IMR-90 (cell line): ENCODE measurements around the gene AGBL1. TPM values are rescaled to one million over a fixed set of nuclear protein-coding genes. Genes with fewer than 3 reads are reported as not detected.

Experiments used
- ATAC-seq: fragments of 200-7000 bp; cut with Tn5 transposase; 2 replicates; pipeline ENCODE4 v1.9.1; 2020; ENCODE audit warnings: low read depth, mild to moderate bottlenecking, moderate library complexity
- BruUV-seq: library from RNA; stranded (reverse); fragments of 400-500 nt; replicated peaks from 2 replicates; lab custom pipeline; 2021; lab: Mats Ljungman, UMichigan
- CTCF ChIA-PET: fragments of 300-600 bp; formaldehyde crosslinking; extraction: SDS; loops from one replicate; lab custom pipeline; 2021; ENCODE audit warnings: antibody characterized with exemption; lab: Yijun Ruan, JAX
- POLR2A ChIA-PET: fragments of 300-600 bp; sonication (Branson Sonifier 250); formaldehyde crosslinking; loops from one replicate; lab custom pipeline; 2022; ENCODE audit warnings: antibody characterized with exemption; ENCODE audit not compliant: unreplicated experiment; lab: Charles Lee
- DNase-seq: peaks from one replicate; pipeline ENCODE4 v3.0.0; 2013
- H2AFZ ChIP-seq: replicated peaks from 2 replicates; pipeline ENCODE3; 2013; ENCODE audit warnings: low read length, mild to moderate bottlenecking; ENCODE audit not compliant: poor library complexity
- H2AK5ac ChIP-seq: 2 replicates; pipeline ENCODE4 v1.6.1; 2013; ENCODE audit warnings: low read depth, low read length, inconsistent platforms
- H2AK9ac ChIP-seq: replicated peaks from 2 replicates; pipeline ENCODE3; 2013; ENCODE audit warnings: mild to moderate bottlenecking, low read depth, low read length, moderate library complexity; ENCODE audit not compliant: poor library complexity
- H2BK120ac ChIP-seq: 2 replicates; pipeline ENCODE4 v1.6.1; 2013; ENCODE audit warnings: low read depth, low read length, inconsistent platforms
- H2BK15ac ChIP-seq: 3 replicates; pipeline ENCODE4 v1.6.1; 2013; ENCODE audit warnings: low read depth, low read length, inconsistent platforms
- H2BK20ac ChIP-seq: 2 replicates; pipeline ENCODE4 v1.6.1; 2013; ENCODE audit warnings: low read depth, mild to moderate bottlenecking, inconsistent platforms, low read length, moderate library complexity
- H2BK5ac ChIP-seq: 2 replicates; pipeline ENCODE4 v1.6.1; 2013; ENCODE audit warnings: mild to moderate bottlenecking, low read depth, low read length, inconsistent platforms; ENCODE audit not compliant: poor library complexity, severe bottlenecking
- H3K14ac ChIP-seq: replicated peaks from 2 replicates; pipeline ENCODE4 v1.6.1; 2013; ENCODE audit warnings: low read depth, low read length, inconsistent platforms
- H3K18ac ChIP-seq: 2 replicates; pipeline ENCODE4 v1.6.1; 2013; ENCODE audit warnings: low read depth, low read length, control low read depth
- H3K23ac ChIP-seq: 2 replicates; pipeline ENCODE4 v1.6.1; 2013; ENCODE audit warnings: low read depth, low read length, inconsistent platforms
- H3K27ac ChIP-seq: 2 replicates; pipeline ENCODE4 v1.5.1; 2013; ENCODE audit warnings: mild to moderate bottlenecking, control low read depth, low read length; ENCODE audit not compliant: insufficient read depth
- H3K27me3 ChIP-seq: 2 replicates; pipeline ENCODE4 v1.6.1; 2013; ENCODE audit warnings: low read length; ENCODE audit not compliant: control insufficient read depth, insufficient read depth
- H3K36me3 ChIP-seq: 2 replicates; pipeline ENCODE4 v1.6.1; 2013; ENCODE audit warnings: low read length, mixed read lengths; ENCODE audit not compliant: control insufficient read depth, insufficient read depth
- H3K4ac ChIP-seq: 2 replicates; pipeline ENCODE4 v1.6.1; 2013; ENCODE audit warnings: low read depth, low read length, inconsistent platforms
- H3K4me1 ChIP-seq: 2 replicates; pipeline ENCODE4 v1.6.1; 2013; ENCODE audit warnings: low read length, mixed read lengths; ENCODE audit not compliant: control insufficient read depth, insufficient read depth
- H3K4me2 ChIP-seq: 2 replicates; pipeline ENCODE4 v1.6.1; 2013; ENCODE audit warnings: low read depth, mild to moderate bottlenecking, control low read depth, low read length, moderate library complexity
- H3K4me3 ChIP-seq: 2 replicates; pipeline ENCODE4 v1.5.1; 2013; ENCODE audit warnings: low read depth, mild to moderate bottlenecking, control low read depth, low read length, moderate library complexity; ENCODE audit not compliant: insufficient read depth
- H3K56ac ChIP-seq: 2 replicates; pipeline ENCODE4 v1.6.1; 2013; ENCODE audit warnings: low read length, inconsistent platforms; ENCODE audit not compliant: insufficient read depth; ENCODE audit errors: extremely low read depth
- H3K79me1 ChIP-seq, 2 experiments: 2 replicates each; pipeline ENCODE4 v1.6.1; 2013; ENCODE audit warnings: low read length in 2 of 2, inconsistent platforms in 1 of 2, low read depth in 1 of 2
- H3K9ac ChIP-seq: 2 replicates; pipeline ENCODE4 v1.6.1; 2013; ENCODE audit warnings: low read depth, low read length, control low read depth
- H3K9me1 ChIP-seq: 2 replicates; pipeline ENCODE4 v1.6.1; 2013; ENCODE audit warnings: low read length, inconsistent platforms; ENCODE audit not compliant: insufficient read depth
- H3K9me3 ChIP-seq: 2 replicates; pipeline ENCODE4 v1.6.1; 2013; ENCODE audit warnings: low read length; ENCODE audit not compliant: control insufficient read depth, insufficient read depth
- H4K20me1 ChIP-seq: 2 replicates; pipeline ENCODE4 v1.6.1; 2013; ENCODE audit warnings: low read length, inconsistent platforms; ENCODE audit not compliant: insufficient read depth
- H4K5ac ChIP-seq: 2 replicates; pipeline ENCODE4 v1.6.1; 2013; ENCODE audit warnings: mild to moderate bottlenecking, low read depth, low read length, control low read depth
- H4K8ac ChIP-seq, 2 experiments: 2 replicates each; pipeline ENCODE4 v1.6.1; 2013; ENCODE audit warnings: low read depth in 2 of 2, low read length in 2 of 2, control low read depth in 1 of 2, inconsistent platforms in 1 of 2
- H4K91ac ChIP-seq: 2 replicates; pipeline ENCODE4 v1.6.1; 2013; ENCODE audit warnings: low read depth, low read length, inconsistent platforms; ENCODE audit not compliant: insufficient read depth
- BHLHE40 ChIP-seq: fragments of 150-350 bp; IDR thresholded peaks from 2 replicates; pipeline ENCODE4 v1.6.1; 2016; ENCODE audit warnings: mild to moderate bottlenecking, low read depth, low read length
- CEBPB ChIP-seq: IDR thresholded peaks from 2 replicates; pipeline ENCODE4 v1.6.1; 2012; ENCODE audit warnings: low read depth, low read length, improper control_type of control experiment
- CHD1 ChIP-seq: IDR thresholded peaks from 2 replicates; pipeline ENCODE4 v1.6.1; 2012; ENCODE audit warnings: low read depth, low read length, improper control_type of control experiment
- FOS ChIP-seq: fragments of 150-350 bp; IDR thresholded peaks from 2 replicates; pipeline ENCODE4 v1.6.1; 2016; ENCODE audit warnings: low read depth, low read length
- MAFK ChIP-seq: IDR thresholded peaks from 2 replicates; pipeline ENCODE4 v1.6.1; 2012; ENCODE audit warnings: low read depth, low read length, improper control_type of control experiment
- MAZ ChIP-seq: IDR thresholded peaks from 2 replicates; pipeline ENCODE4 v1.6.1; 2012; ENCODE audit warnings: low read depth, mild to moderate bottlenecking, low read length, improper control_type of control experiment, moderate library complexity, borderline replicate concordance
- MXI1 ChIP-seq: IDR thresholded peaks from 2 replicates; pipeline ENCODE4 v1.6.1; 2012; ENCODE audit warnings: low read depth, mild to moderate bottlenecking, low read length, moderate library complexity, borderline replicate concordance
- NFE2L2 ChIP-seq: fragments of 150-350 bp; IDR thresholded peaks from 2 replicates; pipeline ENCODE4 v1.6.1; 2016; ENCODE audit warnings: low read depth, mild to moderate bottlenecking, low read length
- POLR2A ChIP-seq: IDR thresholded peaks from 2 replicates; pipeline ENCODE4 v1.6.1; 2012; ENCODE audit warnings: mild to moderate bottlenecking, low read depth, low read length
- RAD21 ChIP-seq: IDR thresholded peaks from 2 replicates; pipeline ENCODE4 v1.6.1; 2012; ENCODE audit warnings: low read length, improper control_type of control experiment
- RCOR1 ChIP-seq: IDR thresholded peaks from 2 replicates; pipeline ENCODE4 v1.6.1; 2012; ENCODE audit warnings: mild to moderate bottlenecking, low read length, improper control_type of control experiment; ENCODE audit not compliant: insufficient replicate concordance
- RFX5 ChIP-seq: IDR thresholded peaks from 2 replicates; pipeline ENCODE4 v1.8.0; 2012; ENCODE audit warnings: low read depth, mild to moderate bottlenecking, low read length, moderate library complexity
- SMC3 ChIP-seq: fragments of 150-350 bp; IDR thresholded peaks from 2 replicates; pipeline ENCODE4 v1.6.1; 2016; ENCODE audit warnings: low read depth, mild to moderate bottlenecking, antibody characterized with exemption, low read length, moderate library complexity
- WGBS, 2 experiments: methylation state at CpG; one replicate each; pipeline versions ENCODE4 v1.1.5 to v1.1.7; 2013; ENCODE audit warnings: missing lambda C conversion rate in 2 of 2; ENCODE audit not compliant: insufficient read length in 1 of 2; ENCODE audit errors: extremely low coverage in 2 of 2; 5-methylcytosine and 5-hydroxymethylcytosine counted together
- dilution Hi-C: fragments of 300-500 bp; cut with HindIII; formaldehyde crosslinking; loops from one replicate; pipeline ENCODE4 v1.14.3; 2018; ENCODE audit warnings: low sequenced_read_pairs; ENCODE audit not compliant: unreplicated experiment
- in situ Hi-C: fragments of 300-500 bp; cut with MboI; formaldehyde crosslinking; loops from 3 replicates; pipeline ENCODE4 v1.14.3; 2019; ENCODE audit warnings: low sequenced_read_pairs, inconsistent platforms, mixed read lengths
- intact Hi-C: fragments of 100-400 bp; cut with micrococcal nuclease; formaldehyde crosslinking; loops from 2 replicates; pipeline ENCODE4 v1.10.0; 2022
- polyA plus RNA-seq, 3 experiments: library from polyadenylated mRNA; depleted of rRNA; stranded (reverse); fragments of >200 nt; gene quantifications; 2 replicates each; pipeline ENCODE4 v1.2.3, GENCODE V29; 2012; ENCODE audit warnings: low replicate concordance in 1 of 3
- total RNA-seq: library from RNA; depleted of rRNA; stranded (reverse); fragments of >200 nt; gene quantifications from 2 replicates; pipeline ENCODE4 v1.2.3, GENCODE V29; 2012
- TF ChIP-seq, protein P1 (sequence below): conservative IDR thresholded peaks from 2 replicates; pipeline ENCODE4 v1.5.1; 2012; ENCODE audit warnings: mild to moderate bottlenecking, low read depth, low read length, improper control_type of control experiment
- TF ChIP-seq, protein P2 (sequence below): fragments of 150-350 bp; IDR thresholded peaks from 2 replicates; pipeline ENCODE4 v1.6.1; 2016; ENCODE audit warnings: low read depth, mild to moderate bottlenecking, low read length, moderate library complexity, borderline replicate concordance
- TF ChIP-seq, protein P3 (sequence below): fragments of 150-350 bp; IDR thresholded peaks from 2 replicates; pipeline ENCODE4 v1.6.1; 2017; ENCODE audit warnings: mild to moderate bottlenecking, antibody characterized with exemption, low read length, low read depth

Gene AGBL1
- total and polyA plus RNA-seq, 2 of the 4 experiments (the other 2 are of a cell fraction), result not detected

DNA sequence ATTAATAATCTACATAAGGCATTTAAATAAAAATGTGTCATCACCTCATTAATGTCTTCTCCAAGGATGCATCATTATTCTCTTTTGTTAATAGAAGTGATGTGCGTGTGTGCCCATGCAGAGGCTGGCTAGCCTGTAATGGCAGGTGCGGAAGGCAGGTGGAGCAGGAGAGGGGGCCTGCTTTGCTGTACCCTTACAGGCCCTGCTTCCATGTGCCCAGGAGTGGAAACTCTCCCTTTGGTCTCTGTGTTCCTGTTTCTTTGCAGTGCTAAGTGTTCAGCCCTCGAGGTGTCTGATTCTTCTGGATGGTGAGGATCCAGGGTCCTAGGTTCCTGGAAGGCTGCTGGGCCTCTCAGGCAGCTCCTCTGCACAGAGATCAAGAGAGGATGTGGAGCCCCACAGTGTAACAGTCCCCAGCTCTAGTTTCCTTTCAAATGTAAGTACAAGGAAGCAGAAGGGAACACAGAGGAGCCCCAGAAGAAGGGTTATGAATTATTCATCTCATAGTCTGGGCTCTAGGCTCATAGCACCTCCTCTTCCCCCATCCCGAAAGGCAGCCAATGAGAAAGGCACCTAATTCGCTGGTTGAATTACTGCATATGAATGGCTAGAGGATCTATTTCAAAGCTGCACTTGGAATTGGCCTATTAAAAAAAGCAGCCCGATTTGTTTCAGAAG, 39.2 kb upstream of the AGBL1 start:
- DNase-seq (no peak), ATAC-seq (no peak)
- Histone ChIP-seq H4K91ac (no peak overlapping the region), H2AK5ac (no peak overlapping the region), H2AK9ac (no peak overlapping the region), H2BK120ac (no peak overlapping the region), H3K9me3 (peaks cover 8% of the 10 kb centered on the region), H3K36me3 (no peaks in the 10 kb centered on the region), H3K79me1 (no peaks in the 10 kb centered on the region), H2BK20ac (no peak overlapping the region), H3K18ac (no peak overlapping the region), H3K14ac (no peak overlapping the region), H3K56ac (no peak overlapping the region), H3K9ac (no peak overlapping the region), H4K20me1 (no peaks in the 10 kb centered on the region), H3K4me2 (no peak overlapping the region), H2BK5ac (no peak overlapping the region), H3K27me3 (no peaks in the 10 kb centered on the region), H4K8ac (no peak overlapping the region), H3K27ac (no peak overlapping the region), H2AFZ (no peak overlapping the region), H3K9me1 (no peaks in the 10 kb centered on the region), H2BK15ac (no peak overlapping the region), H3K4me3 (no peak overlapping the region), H4K5ac (no peak overlapping the region), H3K4ac (no peak overlapping the region), H3K4me1 (no peaks in the 10 kb centered on the region), H3K23ac (no peak overlapping the region)
- TF ChIP-seq, protein P1, sequence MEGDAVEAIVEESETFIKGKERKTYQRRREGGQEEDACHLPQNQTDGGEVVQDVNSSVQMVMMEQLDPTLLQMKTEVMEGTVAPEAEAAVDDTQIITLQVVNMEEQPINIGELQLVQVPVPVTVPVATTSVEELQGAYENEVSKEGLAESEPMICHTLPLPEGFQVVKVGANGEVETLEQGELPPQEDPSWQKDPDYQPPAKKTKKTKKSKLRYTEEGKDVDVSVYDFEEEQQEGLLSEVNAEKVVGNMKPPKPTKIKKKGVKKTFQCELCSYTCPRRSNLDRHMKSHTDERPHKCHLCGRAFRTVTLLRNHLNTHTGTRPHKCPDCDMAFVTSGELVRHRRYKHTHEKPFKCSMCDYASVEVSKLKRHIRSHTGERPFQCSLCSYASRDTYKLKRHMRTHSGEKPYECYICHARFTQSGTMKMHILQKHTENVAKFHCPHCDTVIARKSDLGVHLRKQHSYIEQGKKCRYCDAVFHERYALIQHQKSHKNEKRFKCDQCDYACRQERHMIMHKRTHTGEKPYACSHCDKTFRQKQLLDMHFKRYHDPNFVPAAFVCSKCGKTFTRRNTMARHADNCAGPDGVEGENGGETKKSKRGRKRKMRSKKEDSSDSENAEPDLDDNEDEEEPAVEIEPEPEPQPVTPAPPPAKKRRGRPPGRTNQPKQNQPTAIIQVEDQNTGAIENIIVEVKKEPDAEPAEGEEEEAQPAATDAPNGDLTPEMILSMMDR, result no peak
- TF ChIP-seq MXI1, result no peak
- no peak for TF ChIP-seq MAFK
- no peak for TF ChIP-seq SMC3
- TF ChIP-seq RAD21, result no peak
- no peak for TF ChIP-seq RCOR1
- TF ChIP-seq, protein P2, sequence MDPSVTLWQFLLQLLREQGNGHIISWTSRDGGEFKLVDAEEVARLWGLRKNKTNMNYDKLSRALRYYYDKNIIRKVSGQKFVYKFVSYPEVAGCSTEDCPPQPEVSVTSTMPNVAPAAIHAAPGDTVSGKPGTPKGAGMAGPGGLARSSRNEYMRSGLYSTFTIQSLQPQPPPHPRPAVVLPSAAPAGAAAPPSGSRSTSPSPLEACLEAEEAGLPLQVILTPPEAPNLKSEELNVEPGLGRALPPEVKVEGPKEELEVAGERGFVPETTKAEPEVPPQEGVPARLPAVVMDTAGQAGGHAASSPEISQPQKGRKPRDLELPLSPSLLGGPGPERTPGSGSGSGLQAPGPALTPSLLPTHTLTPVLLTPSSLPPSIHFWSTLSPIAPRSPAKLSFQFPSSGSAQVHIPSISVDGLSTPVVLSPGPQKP, result no peak
- TF ChIP-seq, protein P3, sequence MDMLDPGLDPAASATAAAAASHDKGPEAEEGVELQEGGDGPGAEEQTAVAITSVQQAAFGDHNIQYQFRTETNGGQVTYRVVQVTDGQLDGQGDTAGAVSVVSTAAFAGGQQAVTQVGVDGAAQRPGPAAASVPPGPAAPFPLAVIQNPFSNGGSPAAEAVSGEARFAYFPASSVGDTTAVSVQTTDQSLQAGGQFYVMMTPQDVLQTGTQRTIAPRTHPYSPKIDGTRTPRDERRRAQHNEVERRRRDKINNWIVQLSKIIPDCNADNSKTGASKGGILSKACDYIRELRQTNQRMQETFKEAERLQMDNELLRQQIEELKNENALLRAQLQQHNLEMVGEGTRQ, result no peak
- no peak for TF ChIP-seq MAZ
- TF ChIP-seq RFX5, result no peak
- no peak for TF ChIP-seq CHD1
- no peak for TF ChIP-seq BHLHE40
- no peak for TF ChIP-seq CEBPB
- TF ChIP-seq NFE2L2, result no peak
- TF ChIP-seq POLR2A, result no peak
- no peak for TF ChIP-seq FOS
- in situ Hi-C loops (no loop called here), intact Hi-C loops (no loop called here), dilution Hi-C loops (no loop called here)
- BruUV-seq, result no TSS peak
- POLR2A ChIA-PET, result no interaction called here
- no CpG with 5 or more reads among the region's 6 CpGs for WGBS, 2 experiments
- CTCF ChIA-PET, result no interaction called here
